ENCODE data around the gene PTN. TPM values are rescaled to one million over a fixed set of nuclear protein-coding genes. Genes with fewer than 3 reads are reported as not detected.
A peak's percentile ranks its signal among the peaks of the same experiment; 100 is the strongest.

The PTN gene
- total and polyA plus RNA-seq, 2 experiments from 2014 or later = 8.3 to 8.5 TPM

GRCh38 chr7:137325927-137326326, 17.6 kb downstream of the PTN start:
- Histone ChIP-seq H3K9ac (no peak overlapping the region), H3K4me1 (ENCODE audit: insufficient read depth) (no peaks in the 10 kb centered on the region), H3F3A (ENCODE audit: insufficient read depth) (no peaks in the 10 kb centered on the region), H3K27me3 (replicated peaks; ENCODE audit: insufficient read depth) (no peaks in the 10 kb centered on the region), H3K9me2 (ENCODE audit: insufficient read depth) (no peaks in the 10 kb centered on the region; the same call in 1 of the 2 replicates), H4K20me1 (ENCODE audit: insufficient read depth) (no peaks in the 10 kb centered on the region), H2AFZ (no peak overlapping the region), H3K9me3 (ENCODE audit: low read depth) (no peaks in the 10 kb centered on the region), H3K4me2 (ENCODE audit: unreplicated experiment) (no peak overlapping the region), H3K36me3 (ENCODE audit: low read depth) (no peaks in the 10 kb centered on the region), H3K27ac (no peak overlapping the region), H3K79me2 (ENCODE audit: insufficient read depth) (no peaks in the 10 kb centered on the region), H3K4me3 (no peak overlapping the region)
- 34 to 36% methylated on average over 2 of the region's 2 CpGs for WGBS, 2 experiments (ENCODE audit: low coverage in 1 of 2, low lambda C conversion rate in 2 of 2, missing lambda C conversion rate in 2 of 2)
- in situ Hi-C loops (cut with MboI) = no loop called here
- no peak for DNase-seq
- TF ChIP-seq EZH2phosphoT487 (IDR thresholded peaks at IDR 0.05; ENCODE audit: insufficient read depth, low read depth) = no peak
- no peak for TF ChIP-seq EZH2 (IDR thresholded peaks at IDR 0.05; ENCODE audit: insufficient read depth, poor library complexity, severe bottlenecking)

DNA sequence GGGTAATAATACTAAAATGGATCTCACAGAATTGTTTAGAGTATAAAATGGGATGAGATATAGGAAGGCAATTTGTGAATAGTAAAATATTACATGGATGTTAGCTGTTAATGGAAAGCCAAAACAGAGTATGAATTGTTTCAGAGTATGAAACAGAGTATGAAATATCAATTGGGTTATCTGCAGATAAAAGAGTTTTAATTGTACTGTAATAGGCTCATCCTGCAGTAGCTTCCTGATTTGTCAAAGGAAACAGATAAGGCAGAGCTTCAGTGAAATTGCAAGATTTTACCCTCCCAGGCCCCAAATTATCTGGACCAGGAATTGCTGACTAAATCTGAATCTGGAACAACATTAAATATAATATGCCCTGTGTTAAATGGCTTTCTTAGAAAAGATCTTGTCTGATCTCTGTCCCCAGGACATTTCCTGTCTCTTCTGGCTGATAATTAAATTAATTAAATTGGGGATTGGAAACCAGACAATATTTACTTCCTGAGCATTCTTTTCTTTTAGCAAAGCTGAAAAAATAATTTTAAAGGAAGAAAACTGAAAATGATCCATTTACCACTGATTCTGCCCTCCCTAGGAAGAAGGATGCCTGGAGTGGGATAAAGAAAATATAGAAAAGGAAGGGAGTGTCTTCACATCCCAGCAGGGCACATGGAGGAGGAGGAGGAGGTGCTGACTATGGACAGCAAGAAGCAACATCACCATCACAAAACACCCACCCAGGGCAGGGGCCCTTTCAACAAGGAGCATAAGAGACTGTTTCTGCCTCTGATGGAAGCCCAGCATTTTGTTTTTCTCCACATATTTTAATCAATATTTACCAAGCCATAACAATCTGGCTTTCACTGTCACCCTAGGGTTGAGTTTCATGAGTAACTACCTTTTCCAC, 18.5 kb downstream of the PTN start:
- Histone ChIP-seq H3K27me3 (replicated peaks; ENCODE audit: insufficient read depth) (no peaks in the 10 kb centered on the region), H2AFZ (no peak overlapping the region), H3K27ac (no peak overlapping the region), H3K4me2 (ENCODE audit: unreplicated experiment) (no peak overlapping the region), H3K79me2 (ENCODE audit: insufficient read depth) (no peaks in the 10 kb centered on the region), H4K20me1 (ENCODE audit: insufficient read depth) (no peaks in the 10 kb centered on the region), H3K4me1 (ENCODE audit: insufficient read depth) (no peaks in the 10 kb centered on the region), H3K9ac (no peak overlapping the region), H3K9me3 (ENCODE audit: low read depth) (no peaks in the 10 kb centered on the region), H3K4me3 (no peak overlapping the region), H3F3A (ENCODE audit: insufficient read depth) (no peaks in the 10 kb centered on the region), H3K36me3 (ENCODE audit: low read depth) (no peaks in the 10 kb centered on the region), H3K9me2 (ENCODE audit: insufficient read depth) (no peaks in the 10 kb centered on the region; the same call in none of the 2 replicates)
- in situ Hi-C loops (cut with MboI) = no loop called here
- no peak for DNase-seq
- TF ChIP-seq EZH2phosphoT487 (IDR thresholded peaks at IDR 0.05; ENCODE audit: insufficient read depth, low read depth) = no peak
- no peak for TF ChIP-seq EZH2 (IDR thresholded peaks at IDR 0.05; ENCODE audit: insufficient read depth, poor library complexity, severe bottlenecking)

DNA sequence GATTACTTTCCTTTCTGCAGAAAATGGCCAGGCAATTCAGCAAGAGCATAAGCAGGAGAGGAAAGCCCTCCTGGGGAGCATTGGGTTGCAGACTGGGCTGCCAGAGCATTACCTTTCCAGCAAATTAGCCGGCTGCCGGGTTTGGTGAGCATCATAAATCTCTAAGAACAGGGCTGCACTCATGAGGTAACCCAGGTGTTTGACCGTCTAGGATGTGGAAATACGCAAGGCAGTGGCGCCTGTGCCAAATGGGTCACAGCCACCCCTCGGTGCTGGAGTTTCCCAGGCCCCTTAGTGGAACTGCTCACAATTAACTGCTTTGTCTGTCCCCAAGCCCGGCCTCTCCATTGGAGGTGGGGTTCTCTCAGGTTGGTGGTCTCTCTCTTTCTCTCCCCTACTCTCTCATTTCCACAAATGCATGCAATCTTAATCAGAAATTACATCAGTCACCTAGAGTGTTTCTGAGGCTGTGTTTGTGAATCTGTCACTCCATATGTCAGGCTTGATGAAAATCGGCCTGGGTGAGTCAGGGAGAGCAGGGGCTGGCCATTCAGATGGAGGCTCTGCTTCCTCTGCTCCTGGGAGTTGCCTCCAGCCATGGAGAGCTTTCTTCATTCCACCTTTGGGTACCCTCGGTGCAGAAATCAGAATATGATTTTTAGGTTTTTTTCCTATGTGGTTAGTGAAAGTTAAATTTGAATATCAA, 26.7 kb downstream of the PTN start:
- Histone ChIP-seq H3K4me1 (ENCODE audit: insufficient read depth) (no peaks in the 10 kb centered on the region), H3K79me2 (ENCODE audit: insufficient read depth) (no peaks in the 10 kb centered on the region), H3F3A (ENCODE audit: insufficient read depth) (no peaks in the 10 kb centered on the region), H3K4me3 (no peak overlapping the region), H3K27ac (no peak overlapping the region), H2AFZ (no peak overlapping the region), H3K4me2 (ENCODE audit: unreplicated experiment) (no peak overlapping the region), H3K9me2 (ENCODE audit: insufficient read depth) (no peaks in the 10 kb centered on the region; the same call in none of the 2 replicates), H4K20me1 (ENCODE audit: insufficient read depth) (no peaks in the 10 kb centered on the region), H3K9me3 (ENCODE audit: low read depth) (no peaks in the 10 kb centered on the region), H3K27me3 (replicated peaks; ENCODE audit: insufficient read depth) (no peaks in the 10 kb centered on the region), H3K36me3 (ENCODE audit: low read depth) (no peaks in the 10 kb centered on the region), H3K9ac (no peak overlapping the region)
- no peak for DNase-seq
- 50 to 58% methylated on average over 9 of the region's 9 CpGs for WGBS, 2 experiments (ENCODE audit: low coverage in 1 of 2, low lambda C conversion rate in 2 of 2, missing lambda C conversion rate in 2 of 2)
- TF ChIP-seq EZH2 (IDR thresholded peaks at IDR 0.05; ENCODE audit: insufficient read depth, poor library complexity, severe bottlenecking) = no peak
- in situ Hi-C loops (cut with MboI) = no loop called here

GRCh38 chr7:137313201-137313600, 30.3 kb downstream of the PTN start:
- peak; percentile 17 for DNase-seq
- Histone ChIP-seq H3K4me1 (ENCODE audit: insufficient read depth) (no peaks in the 10 kb centered on the region), H3K4me3 (no peak overlapping the region), H3K36me3 (ENCODE audit: low read depth) (no peaks in the 10 kb centered on the region), H3K79me2 (ENCODE audit: insufficient read depth) (no peaks in the 10 kb centered on the region), H4K20me1 (ENCODE audit: insufficient read depth) (no peaks in the 10 kb centered on the region), H3K4me2 (ENCODE audit: unreplicated experiment) (no peak overlapping the region), H3F3A (ENCODE audit: insufficient read depth) (no peaks in the 10 kb centered on the region), H3K27me3 (replicated peaks; ENCODE audit: insufficient read depth) (no peaks in the 10 kb centered on the region), H3K9ac (no peak overlapping the region), H3K9me3 (ENCODE audit: low read depth) (no peaks in the 10 kb centered on the region), H2AFZ (0 out of 2 replicates have a peak overlapping the region, but pooled peaks have one; percentile 11), H3K27ac (no peak overlapping the region), H3K9me2 (ENCODE audit: insufficient read depth) (no peaks in the 10 kb centered on the region)
- WGBS, 2 experiments (ENCODE audit: low coverage in 1 of 2, low lambda C conversion rate in 2 of 2, missing lambda C conversion rate in 2 of 2) = 30 to 46% methylated on average over 4 of the region's 4 CpGs
- TF ChIP-seq EZH2 (IDR thresholded peaks at IDR 0.05; ENCODE audit: insufficient read depth, poor library complexity, severe bottlenecking) = no peak
- no peak for TF ChIP-seq EZH2phosphoT487 (IDR thresholded peaks at IDR 0.05; ENCODE audit: insufficient read depth, low read depth)
- in situ Hi-C loops (cut with MboI) = no loop called here
